GM21367 (cell line): ENCODE measurements around the gene ZNF691.
"Not testable (repeated sequence)": the region's sequence is repeated elsewhere in the genome, so short reads cannot be mapped to it uniquely, and the experiment has no call there.

Source experiments
- ATAC-seq: cut with Tn5 transposase; IDR thresholded peaks from one replicate; pipeline ENCODE4 v1.9.1; 2021; ENCODE audit not compliant: unreplicated experiment

The ZNF691 gene

GRCh38 chr1:42846257-42847110, at the start of gene ZNF691:
Gene ZNF691, plus strand, starts transcription at chr1:42846613. Its CDS starts 3,046 bp downstream, at chr1:42849659.
- peak; percentile 87 for ATAC-seq

DNA sequence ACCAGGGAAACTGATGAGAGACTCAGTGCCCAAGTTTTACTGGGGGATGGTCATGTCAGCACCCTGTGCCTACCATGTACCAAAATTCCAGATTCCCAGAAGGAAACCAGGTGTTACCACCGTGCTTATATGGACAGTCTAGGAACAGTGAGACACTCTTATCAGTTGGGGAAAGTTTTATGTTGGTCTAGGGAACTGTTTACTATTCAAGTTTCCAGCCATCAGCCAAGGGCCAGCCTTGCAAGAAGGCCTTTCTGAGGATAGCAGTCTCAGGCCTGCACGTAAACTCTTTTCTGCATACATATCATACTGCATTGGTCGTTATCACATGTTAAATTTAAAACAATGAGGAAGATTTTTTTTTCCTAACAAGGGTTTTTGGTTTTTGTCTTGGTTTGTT, 49.0 kb upstream of the ZNF691 start:
- no peak for ATAC-seq

DNA sequence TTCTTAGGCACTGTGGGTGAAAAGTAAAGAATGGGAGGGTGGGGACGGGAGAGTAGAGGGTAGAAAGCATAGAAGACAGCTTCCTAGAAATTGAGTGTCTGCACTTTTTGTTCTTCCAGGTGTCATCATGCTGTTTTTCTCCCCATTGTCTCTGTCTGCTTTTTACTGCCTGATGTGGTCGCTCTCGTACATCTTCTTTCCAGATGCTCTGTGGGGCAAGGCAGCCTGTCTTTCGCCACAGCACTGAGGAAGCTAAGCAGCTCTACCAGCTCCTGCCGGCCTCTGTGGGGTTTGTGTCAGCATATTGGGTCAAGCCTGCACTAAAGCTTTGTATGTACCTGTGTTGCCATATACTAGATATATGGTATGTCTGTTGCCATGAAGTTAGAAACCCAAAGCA, 48.4 kb upstream of the ZNF691 start:
- ATAC-seq, result no peak

DNA sequence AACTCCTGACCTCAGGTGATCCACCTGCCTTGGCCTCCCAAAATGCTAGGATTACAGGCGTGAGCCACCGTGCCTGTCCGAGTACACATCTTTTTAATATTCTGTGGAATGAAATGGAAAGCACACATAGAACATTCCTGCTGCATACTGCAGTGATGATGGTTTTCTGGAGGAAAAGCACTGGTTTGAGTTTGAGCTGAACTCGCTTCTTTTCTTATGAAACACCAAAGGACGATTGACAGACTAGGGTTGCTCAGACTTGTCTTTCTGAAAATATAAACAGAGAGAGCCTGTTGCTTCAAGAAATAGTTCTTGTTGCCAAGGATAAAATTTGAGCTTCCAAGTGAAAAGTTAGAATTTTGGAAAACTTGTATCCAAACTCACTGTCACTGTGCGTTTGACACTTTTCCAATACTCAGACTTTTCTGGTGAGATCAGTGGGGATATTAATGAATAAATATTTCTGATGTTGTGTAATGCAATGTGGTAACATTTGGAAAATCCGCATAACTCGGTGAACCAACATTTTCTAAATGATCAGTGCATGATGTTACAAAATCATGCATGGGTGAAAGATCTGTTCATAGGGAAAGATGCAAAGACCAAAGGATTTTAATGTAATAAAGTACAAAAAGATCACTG, 44.5 kb upstream of the ZNF691 start:
- ATAC-seq, result no peak

- no peak for ATAC-seq
Observed at GRCh38 chr1:42806171-42806570, 40.2 kb upstream of the ZNF691 start.

DNA sequence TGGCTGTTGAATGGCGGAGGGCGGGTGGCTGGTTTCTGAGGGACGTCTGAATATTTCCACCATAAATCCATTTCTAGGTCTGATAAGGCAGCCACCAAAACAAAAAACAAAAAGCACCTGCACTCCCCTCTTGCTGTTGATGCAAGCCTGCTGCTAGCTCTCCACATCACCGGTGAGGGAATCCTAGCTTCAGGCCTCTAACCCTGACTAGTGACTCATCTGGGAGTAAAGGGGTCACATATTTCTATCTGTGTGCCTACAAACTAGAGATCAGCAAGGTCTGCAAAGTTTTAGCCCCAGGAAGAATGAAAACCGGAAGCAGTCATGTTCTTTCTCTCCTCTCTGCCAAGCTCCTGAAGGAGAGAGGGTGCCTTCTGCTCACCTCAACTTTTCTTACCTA, 39.8 kb upstream of the ZNF691 start:
- no peak for ATAC-seq

DNA sequence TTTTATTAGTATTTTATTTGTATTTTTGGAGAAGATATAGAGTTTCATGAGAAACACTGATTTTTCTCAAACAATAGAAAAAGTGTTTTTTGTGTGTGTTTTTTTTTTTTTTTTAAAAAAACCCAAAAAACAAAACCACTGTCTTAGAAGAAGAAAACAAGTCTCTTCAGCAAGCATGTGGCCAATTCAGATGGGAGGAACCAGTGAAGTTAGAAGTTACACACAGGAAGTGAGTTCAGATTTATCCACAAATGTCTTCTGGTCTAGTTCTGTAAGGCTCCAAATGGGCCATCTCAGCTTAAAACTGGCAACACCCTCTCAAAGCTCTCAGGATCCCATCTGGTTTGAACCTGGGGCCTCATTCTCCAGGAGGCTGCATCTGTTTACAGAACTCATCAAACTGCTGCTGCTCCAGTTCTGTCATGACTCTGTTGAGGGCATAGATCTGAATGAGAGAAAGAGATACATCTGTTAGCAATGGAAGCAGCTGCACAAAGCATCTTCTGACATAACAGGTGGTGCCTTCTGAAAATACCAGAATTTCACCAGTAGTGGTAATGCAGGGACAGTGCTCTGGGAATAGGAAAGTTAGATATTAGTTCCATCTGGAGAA, 39.3 kb upstream of the ZNF691 start:
- ATAC-seq, result no peak

GRCh38 chr1:42814815-42815214, 31.6 kb upstream of the ZNF691 start:
- ATAC-seq, result not testable (repeated sequence)

GRCh38 chr1:42815941-42816584, 30.4 kb upstream of the ZNF691 start:
- no peak for ATAC-seq

GRCh38 chr1:42816585-42817439, 29.6 kb upstream of the ZNF691 start, which contains the start of the genes ERMAP and SVBP:
Gene ERMAP, plus strand, starts transcription at chr1:42817122. Its CDS starts 13,327 bp downstream, at chr1:42830449.
Gene SVBP, minus strand, starts transcription at chr1:42817397. Its CDS starts 853 bp downstream, at chr1:42816544.
- ATAC-seq, result peak; percentile 73

- ATAC-seq, result no peak
Observed at GRCh38 chr1:42817440-42817767, 29.0 kb upstream of the ZNF691 start.

- ATAC-seq, result no peak
Observed at GRCh38 chr1:42817976-42818375, 28.4 kb upstream of the ZNF691 start.

GRCh38 chr1:42820813-42821212, 25.6 kb upstream of the ZNF691 start:
- ATAC-seq, result no peak

- ATAC-seq, result no peak
Observed at GRCh38 chr1:42821690-42822089, 24.7 kb upstream of the ZNF691 start.

- ATAC-seq, result no peak
Observed at GRCh38 chr1:42822800-42823392, 23.5 kb upstream of the ZNF691 start.

DNA sequence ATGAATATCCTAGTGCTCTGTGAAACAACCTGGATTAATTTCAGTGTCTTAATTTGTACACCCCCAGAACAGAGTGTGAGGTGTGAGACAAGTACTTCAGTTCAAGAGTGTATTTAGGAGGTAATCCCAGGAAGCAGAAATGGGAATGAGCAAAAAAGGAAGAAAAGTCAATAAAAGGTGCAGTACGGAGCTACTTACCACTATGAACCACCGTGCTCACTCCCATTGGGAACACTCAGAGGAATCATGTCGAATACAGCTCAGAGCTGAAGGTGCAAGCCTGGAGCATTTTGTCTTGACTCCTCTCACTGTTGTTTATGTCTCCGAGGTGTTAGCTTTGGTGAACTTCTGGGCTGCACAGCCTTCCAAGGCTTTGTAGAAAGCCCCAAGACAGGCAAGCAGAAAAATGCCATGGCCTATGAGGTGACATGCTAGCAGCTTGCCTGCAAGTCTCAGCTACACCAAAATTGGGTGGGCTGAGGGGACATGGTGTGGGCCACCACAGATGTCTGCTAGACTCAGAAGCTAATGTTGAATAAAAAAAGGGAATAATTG, 21.9 kb upstream of the ZNF691 start:
- no peak for ATAC-seq

GRCh38 chr1:42825036-42825851, 21.2 kb upstream of the ZNF691 start:
- no peak for ATAC-seq

DNA sequence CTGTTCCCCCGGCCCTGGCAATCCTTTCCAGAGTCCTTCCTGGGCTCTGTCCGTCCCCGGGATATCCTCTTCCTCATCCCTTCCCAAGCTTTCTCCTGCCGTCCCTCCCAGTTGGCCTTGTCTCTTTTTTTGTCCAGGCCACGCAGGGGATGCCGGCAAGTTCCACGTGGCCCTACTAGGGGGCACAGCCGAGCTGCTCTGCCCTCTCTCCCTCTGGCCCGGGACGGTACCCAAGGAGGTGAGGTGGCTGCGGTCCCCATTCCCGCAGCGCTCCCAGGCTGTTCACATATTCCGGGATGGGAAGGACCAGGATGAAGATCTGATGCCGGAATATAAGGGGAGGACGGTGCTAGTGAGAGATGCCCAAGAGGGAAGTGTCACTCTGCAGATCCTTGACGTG, 15.8 kb upstream of the ZNF691 start:
- ATAC-seq, result no peak

DNA sequence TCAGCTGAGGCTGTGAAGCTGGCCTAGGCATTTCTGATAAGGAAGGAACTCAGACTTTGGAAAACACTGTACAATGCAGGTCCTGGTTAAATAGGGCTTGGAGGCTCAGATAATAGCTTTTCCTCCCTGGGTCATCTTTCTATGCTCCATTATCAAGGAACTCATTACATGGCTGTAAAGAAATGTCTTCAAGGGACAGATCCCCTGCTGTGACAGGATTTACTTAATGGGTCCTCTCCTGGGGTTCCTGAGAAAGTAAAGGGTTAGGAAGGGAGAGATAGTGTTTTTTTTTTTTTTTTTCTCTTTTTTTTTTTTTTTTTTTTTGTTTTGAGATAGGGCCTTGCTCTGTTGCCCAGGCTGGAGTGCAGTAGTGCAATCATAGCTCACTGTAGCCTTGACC, 15.1 kb upstream of the ZNF691 start:
- ATAC-seq, result no peak
